Fibroblast of the aortic adventitia (primary cell): ENCODE measurements around the gene CDH22. TPM values are rescaled to one million over a fixed set of nuclear protein-coding genes. Genes with fewer than 3 reads are reported as not detected.

ENCODE experiments used
- DNase-seq: peaks from one replicate; pipeline ENCODE4 v3.0.0-alpha.2; 2010; ENCODE audit warnings: low read depth
- H3K4me3 ChIP-seq: 2 replicates; pipeline ENCODE4 v1.5.1; 2011; ENCODE audit warnings: low read depth, mild to moderate bottlenecking, control low read depth, low read length, moderate library complexity
- CTCF ChIP-seq: IDR thresholded peaks from 2 replicates; pipeline ENCODE4 v1.5.1; 2011; ENCODE audit warnings: mild to moderate bottlenecking, low read length, control low read depth, inconsistent platforms; ENCODE audit not compliant: insufficient read depth
- total RNA-seq: library from RNA; depleted of rRNA; stranded (reverse); fragments of >200 nt; gene quantifications from 2 replicates; pipeline ENCODE4 v1.2.3, GENCODE V29; 2012; ENCODE audit warnings: low replicate concordance

Gene CDH22
- total RNA-seq, 1 donor = not detected

GRCh38 chr20:46228670-46229069 is 79.6 kb downstream of the CDH22 start:
- TF ChIP-seq CTCF = no peak
- no peak for DNase-seq
- no peak overlapping the region for H3K4me3 ChIP-seq

GRCh38 chr20:46227272-46227767 is 81.0 kb downstream of the CDH22 start:
- no peak overlapping the region for H3K4me3 ChIP-seq
- DNase-seq = no peak
- TF ChIP-seq CTCF = no peak

GRCh38 chr20:46226602-46227001 is 81.7 kb downstream of the CDH22 start:
- no peak overlapping the region for H3K4me3 ChIP-seq
- no peak for DNase-seq
- TF ChIP-seq CTCF = no peak

GRCh38 chr20:46222521-46223007 is 85.7 kb downstream of the CDH22 start:
- no peak for DNase-seq
- H3K4me3 ChIP-seq = no peak overlapping the region
- no peak for TF ChIP-seq CTCF

GRCh38 chr20:46221256-46221833 is 87.0 kb downstream of the CDH22 start:
- no peak overlapping the region for H3K4me3 ChIP-seq
- TF ChIP-seq CTCF = no peak
- DNase-seq = no peak

GRCh38 chr20:46220455-46221207 is 87.7 kb downstream of the CDH22 start:
- no peak for TF ChIP-seq CTCF
- no peak for DNase-seq
- no peak overlapping the region for H3K4me3 ChIP-seq
